Ureter (tissue), 1 donor: ENCODE results near the gene AHNAK2. TPM values are rescaled to one million over a fixed set of nuclear protein-coding genes. Genes with fewer than 3 reads are reported as not detected.
"Not testable (repeated sequence)": the region's sequence is repeated elsewhere in the genome, so short reads cannot be mapped to it uniquely, and the experiment has no call there.

Experiments used
- DNase-seq: peaks from one replicate; pipeline ENCODE4 v3.0.0-alpha.2; 2020; ENCODE audit warnings: low spot score
- total RNA-seq: library from RNA; stranded (reverse); gene quantifications from one replicate; pipeline ENCODE4 v1.2.4, GENCODE V29; 2023
- donor health status: DM: yes; HTN: yes; CAD: no.

AHNAK2 gene
- total RNA-seq: 34.5 TPM

DNA sequence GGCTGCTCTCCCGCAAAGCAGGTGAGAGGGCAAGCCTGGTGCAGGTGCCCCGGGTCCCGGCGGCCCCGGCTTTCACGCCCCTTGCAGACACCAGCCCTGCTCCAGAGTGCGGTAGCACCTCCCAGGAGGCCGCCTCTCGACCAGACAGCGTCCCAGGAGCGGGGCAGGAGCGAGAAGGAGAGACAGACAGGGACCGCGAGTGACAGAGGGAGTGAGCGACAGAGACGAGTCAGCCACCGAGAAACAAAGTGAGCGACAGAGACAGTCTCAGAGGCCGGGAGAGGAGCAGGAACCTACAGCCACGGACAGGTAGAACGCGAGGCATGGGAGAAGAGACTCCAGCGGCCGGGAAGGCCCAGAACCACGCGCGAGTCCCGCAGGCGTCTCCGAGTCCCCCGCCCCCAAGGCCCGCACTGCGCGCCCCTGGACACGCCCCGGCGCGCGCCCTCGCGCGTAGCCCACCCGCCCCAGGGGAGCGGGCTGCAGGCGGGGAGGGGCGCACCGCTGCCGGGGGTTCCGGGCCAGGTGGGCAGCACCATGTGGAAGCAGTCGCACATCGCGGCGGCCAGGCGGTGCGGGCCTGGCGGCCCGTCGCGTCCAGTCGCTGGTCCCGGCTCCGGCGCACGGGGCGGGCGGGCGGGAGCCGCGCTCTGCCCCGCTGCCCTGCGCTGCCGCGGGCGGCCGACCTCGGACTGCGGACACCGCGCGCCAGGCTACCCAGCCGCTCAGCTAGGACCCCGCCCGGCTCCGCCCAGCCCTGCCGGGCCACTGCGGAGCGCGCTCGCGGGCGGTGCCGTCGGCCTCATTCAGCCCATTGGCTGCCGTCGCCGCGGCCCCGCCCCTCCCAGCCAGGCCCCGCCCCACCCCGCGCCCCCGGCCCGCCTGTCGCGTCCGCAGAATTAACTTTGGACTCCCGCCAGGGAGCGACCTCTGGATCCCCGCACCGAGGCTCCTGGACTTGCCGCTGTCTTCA, at the start of gene AHNAK2:
AHNAK2 (minus strand) TSS at position 694 of the 973 bp plus-strand sequence; CDS start at position 557, 137 bp downstream.
- no peak for DNase-seq

DNA sequence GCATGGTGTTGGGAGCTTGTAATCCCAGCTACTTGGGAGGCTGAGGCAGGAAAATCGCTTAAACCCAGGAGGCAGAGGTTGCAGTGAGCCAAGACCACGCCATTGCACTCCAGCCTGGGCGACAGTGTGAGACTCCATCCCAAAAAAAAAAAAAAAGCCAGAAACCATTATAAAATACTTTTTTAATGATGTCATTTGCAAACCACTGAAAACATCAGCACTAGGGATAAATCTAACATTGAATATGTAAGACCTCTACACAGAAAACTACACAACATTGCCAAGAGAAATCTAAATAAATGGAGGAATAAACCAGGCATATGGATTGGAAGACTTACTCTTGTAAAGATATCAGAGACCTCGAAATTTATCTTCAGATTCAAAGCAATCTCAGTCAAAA, 49.5 kb upstream of the AHNAK2 start:
- not testable (repeated sequence) for DNase-seq

DNA sequence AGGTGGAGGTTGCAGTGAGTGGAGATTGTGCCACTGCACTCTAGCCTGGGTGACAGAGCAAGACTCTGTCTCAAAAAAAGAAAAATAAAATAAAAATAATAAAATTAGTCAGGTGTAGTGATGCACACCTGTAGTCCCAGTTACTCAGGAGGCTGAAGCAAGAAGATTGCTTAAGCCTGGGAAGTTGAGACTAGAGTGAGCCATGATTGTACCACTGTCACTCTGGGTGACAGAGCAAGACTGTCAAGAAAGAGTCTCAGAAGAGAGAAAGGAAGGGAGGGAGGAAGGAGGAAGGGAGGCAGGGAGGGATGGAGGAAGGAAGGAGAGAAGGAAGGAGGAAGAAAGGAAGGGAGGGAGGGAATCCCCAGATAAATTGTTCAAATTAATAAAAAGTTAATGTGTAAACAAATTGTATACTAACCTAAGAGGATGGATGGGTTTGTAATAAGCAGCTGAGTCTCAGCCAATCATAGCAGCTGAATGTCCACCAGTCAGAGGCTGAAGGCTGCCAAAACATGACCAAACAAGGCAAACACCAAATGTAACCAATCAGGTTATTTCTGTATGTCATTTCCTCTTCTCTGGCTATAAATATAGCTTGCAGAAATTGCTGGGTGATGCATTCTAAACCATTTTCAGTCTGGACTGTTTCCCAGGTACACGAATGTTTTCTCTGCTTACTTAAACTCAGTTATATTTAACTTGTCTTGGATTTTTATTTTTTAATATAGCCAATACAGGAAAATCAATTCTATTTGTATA, 48.8 kb upstream of the AHNAK2 start:
- no peak for DNase-seq

DNA sequence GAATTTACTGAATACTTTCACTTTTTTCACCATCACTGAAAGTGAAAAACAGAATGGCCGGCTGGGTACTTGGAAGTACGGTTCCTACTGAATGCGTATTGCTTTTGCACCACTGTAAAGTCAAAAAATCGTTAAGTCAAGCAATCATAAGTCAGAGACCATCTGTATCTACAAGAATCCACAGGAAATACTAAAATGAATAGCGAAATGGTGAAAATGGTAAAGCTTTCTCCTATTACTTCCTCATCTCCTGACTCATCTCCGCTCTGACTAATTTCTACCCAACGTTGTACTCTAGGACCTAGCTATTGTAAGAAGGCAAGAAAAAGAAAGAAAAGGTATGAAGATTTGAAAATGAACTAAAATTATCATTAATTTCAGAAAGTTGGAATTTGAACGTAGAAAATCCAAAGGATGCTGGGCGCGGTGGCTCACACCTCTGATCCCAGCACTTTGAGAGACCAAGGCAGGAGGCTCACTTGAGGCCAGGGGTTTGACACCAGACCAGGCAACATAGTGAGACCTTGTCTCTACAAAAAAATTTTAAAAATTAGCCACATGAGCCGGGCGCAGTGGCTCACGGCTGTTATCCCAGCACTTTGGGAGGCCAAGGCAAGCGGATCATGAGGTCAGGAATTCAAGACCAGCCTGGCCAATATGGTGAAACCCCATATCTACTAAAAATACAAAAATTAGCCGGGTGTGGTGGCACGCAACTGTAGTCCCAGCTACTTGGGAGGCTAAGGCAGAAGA, 48.0 kb upstream of the AHNAK2 start:
- DNase-seq: no peak

DNA sequence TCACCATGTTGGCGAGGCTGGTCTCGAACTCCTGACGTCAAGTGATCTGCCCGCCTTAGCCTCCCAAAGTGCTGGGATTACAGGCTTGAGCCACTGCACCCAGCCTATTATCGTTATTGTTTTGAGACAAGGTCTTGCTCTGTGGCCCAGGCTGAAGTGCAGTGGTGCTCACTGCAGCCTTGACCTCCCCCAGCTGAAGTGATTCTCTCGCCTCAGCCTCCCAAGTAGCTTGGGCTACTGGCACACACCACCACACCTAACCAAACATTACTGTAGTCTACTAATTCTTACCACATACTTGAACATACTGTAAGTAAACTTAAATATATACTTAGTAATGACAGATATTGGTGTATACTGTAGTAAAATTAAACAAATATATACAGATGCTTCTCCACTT, 47.3 kb upstream of the AHNAK2 start:
- no peak for DNase-seq

DNA sequence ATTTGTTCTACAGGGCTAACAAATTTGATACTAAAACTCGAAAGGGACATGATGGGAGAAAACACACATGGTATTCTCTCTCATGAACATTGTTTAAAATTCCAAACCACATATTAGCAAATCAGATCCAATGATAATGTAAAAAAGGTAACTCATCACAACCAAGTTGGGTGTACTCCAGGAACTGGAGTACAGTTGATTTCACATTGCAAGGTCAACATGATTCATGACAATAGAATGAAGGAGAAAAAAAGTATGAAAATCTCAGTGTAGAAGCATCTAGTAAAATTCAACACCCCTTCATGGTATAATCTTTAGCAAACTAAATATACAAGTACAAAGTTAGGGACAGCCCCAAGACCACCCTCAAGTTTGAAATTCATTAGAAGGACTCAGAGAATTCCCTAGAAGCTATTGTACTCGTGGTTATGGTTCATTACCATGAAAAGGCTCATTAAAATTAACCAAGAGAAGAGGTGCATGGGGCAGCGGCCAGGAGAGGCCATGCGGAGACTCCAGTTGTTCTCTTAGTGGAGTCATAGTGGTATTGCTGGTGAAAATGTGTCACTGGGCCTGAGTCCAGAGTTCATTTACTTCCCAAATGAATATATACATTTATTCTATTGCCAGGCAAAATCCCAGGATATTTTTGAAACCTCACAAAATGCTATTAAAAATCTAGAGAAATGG, 45.8 kb upstream of the AHNAK2 start:
- DNase-seq: no peak

DNA sequence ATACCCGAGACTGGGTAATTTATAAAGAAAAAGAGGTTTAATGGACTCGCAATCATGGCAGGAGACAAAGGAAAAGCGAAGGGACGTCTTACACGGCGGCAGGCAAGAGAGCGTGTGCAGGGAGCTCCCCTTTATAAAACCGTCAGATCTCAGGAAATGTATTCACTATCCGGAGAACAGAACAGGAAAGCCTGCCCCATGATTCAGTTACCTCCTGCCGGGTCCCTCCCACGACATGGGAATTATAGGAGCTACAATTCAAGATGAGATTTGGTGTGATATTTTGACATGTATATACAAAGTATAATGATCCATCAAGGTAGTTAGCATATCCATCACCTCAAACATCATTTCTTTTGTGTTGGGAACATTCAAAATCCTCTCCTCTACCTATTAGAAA, 45.0 kb upstream of the AHNAK2 start:
- DNase-seq: no peak

DNA sequence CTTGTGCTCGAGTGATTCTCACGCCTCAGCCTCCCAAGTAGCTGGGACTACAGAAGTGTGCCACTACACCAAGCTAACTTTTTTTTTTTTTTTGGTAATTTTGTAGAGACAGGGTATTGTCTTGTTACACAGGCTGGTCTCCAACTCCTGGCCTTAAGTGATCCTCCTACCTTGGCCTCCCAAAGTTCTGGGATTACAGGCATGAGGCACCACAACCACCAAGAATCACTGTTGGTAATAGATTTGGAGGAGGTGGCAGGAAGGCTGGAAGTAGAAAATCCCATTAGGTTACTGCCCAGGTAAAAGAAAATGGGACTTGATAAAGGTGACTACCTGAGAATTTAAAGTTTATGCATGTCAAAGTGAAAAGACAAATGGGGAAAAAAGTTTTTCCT, 44.1 kb upstream of the AHNAK2 start:
- DNase-seq: no peak

DNA sequence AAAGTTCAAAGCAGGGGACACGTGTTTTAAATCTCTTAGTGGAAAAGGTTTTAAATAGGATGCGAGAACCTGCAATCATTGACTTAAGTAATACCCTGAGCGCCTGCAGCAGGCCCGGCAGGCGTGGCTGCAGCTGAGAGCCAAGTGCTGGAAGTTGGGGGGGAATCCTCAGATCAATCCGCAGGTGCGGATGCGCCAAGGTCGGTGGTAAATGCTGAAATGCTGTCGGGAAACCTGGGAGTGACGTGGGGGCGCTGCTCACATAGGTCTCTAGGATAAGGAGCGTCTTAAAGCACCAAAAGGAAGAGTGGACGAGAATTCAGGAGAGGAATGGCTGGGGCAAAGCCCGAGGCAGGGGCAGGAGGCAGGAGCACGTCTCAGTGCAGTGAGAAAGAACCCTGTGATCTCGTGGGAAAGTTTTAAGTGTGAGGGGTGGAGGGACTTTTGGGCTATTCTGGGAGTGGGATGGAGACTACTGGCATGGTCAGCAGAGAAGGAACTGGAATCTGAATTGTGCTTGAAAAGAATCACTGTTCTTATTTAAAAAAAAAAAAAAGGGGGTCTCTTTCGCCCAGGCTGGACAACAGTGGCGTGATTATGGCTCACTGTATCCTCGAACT, 43.6 kb upstream of the AHNAK2 start:
- DNase-seq: peak; percentile 55

DNA sequence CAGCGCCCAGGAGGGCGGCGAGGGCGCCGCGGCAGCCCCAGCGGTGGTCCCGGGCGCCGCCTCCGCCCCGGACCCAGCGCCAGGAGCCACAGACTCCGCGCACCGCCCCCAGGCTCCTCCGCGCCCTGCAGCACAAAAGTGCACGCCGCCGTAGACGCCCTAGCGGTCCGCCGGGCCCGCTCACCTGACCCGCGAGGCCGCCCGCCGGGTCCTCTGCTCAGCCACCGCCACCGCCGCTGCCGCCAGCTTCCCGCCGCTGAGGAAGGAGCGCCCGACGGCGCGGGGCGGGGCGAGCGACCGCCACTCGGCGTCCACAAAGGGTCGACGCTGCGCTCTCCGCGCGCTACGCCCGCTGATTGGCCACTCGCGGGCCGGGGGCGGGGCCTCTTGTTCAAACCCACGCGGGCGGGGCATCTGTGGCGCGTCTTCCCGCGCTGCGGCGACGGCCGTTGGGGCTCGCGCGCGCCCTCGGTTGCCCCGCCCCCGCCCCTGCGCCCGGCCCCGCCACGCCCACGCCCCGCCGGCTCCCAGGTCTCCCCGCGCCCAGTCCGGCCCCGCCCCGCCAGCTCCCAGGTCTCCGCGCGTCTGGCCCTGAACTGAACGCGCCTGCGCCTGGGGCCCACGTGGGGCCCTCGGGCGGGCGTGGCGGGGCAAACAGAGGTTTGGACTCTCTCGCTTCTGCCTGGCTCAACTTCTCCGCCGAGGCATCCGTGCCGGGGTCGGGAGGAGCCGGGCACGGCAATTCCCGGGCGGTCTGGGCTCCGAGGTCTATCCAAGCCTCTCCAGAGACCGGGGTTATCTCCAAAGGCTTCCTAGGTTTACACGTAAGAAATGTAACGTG, 42.9 kb upstream of the AHNAK2 start, which contains the start of gene CDCA4:
CDCA4 (minus strand) TSS at position 269 of the 841 bp plus-strand sequence. CDS start 9,154 bp downstream, outside the sequence.
- peak; percentile 96 for DNase-seq

DNA sequence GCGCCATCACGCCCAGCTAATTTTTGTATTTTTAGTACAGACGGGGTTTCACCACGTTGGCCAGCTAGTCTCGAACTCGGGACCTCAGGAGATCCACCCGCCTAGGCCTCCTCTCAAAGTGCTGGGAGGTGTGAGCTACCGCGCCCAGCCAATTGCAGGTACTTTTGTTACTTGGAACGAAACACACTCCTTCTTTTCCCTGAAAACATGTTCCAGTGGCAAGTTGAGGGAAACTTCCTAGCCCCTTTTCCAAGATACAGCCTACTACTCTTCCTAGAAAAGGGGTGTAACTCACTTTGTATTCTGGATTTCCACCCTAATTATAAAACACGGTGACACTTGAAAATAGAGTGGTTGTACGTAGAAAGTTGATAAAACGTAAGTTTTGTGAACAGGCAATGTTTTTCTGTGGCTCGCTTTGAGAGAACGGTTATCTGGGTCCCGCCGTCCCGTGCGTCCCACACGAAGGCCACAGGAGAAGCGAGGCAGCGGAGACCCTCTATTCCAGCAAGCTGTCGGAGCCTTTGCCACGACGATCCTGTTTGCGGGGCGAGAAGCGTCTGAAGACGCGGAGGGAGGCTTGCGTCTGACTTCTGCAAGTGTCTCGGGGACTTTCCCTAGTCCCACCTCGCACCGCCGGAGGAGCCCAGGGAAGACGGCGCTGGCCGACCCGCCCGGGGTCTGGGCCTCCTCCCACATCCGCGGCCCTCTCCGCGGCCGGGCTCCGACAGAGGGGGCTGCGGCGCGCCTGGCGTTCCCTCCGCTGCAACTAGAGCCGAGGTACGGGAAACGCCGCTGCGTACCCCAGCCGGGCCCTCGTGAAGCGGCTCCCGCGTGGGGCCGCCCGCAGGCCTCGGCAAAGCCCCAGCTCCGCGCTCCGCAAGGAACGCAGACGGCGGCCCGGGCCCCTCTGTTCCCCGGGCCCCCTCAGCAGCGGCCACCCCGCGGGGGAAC, 42.0 kb upstream of the AHNAK2 start:
- no peak for DNase-seq

DNA sequence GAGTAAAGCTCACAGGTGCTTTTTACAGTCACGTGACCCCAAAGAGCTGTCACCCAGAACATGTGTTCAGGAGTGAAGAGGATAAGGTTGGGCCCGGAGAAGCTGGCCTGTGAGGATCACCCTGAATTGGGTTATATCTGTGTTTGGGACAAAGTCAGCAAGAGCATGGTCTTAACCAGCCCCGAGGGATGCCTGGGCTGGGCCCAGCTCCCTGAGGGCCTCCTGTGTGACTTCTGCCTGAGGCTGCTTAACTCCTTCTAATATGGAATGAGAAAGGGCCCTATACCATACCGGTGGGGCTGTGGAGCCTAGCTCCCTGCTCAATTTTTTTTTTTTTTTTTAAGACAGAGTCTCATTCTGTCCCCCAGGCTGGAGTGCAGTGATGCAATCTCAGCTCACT, 40.2 kb upstream of the AHNAK2 start:
- DNase-seq: no peak

DNA sequence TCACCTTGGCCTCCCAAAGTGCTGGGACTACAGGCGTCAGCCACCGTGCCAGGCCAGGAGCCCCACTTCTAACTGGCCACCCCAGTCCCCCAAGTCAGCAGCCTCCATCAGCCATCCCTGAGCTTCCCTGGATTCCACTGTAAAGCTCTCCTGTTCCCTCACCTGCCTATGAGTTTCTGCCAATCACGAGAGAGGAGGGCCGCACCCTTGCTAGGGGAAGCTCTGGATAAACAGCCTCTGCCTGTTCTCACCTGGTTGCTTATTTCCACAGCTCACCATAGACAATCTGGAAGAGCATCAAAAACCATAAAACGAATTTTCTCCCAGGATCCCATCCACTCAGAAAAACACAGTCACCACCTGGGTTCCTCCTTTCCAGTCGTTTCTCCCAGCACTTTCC, 37.7 kb upstream of the AHNAK2 start:
- DNase-seq: no peak

DNA sequence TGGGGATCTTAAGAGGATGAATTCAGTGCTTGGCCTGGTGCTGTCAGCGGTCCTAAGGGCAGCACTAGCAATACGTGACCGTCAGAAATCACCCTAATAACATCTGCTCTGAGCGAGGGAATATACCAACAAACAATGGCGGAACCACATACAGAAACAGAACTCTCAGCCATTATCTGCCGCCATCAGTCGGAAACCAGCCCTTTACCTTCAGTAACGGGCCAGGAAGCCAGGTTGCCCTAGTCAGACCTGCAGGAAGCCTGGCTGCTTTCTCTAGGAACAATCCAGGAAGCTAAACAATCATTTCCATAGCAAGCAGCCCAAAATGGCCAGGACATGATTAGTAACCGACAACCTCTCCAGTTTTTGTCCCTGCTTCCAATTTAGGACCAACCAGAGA, 37.1 kb upstream of the AHNAK2 start:
- DNase-seq: no peak

DNA sequence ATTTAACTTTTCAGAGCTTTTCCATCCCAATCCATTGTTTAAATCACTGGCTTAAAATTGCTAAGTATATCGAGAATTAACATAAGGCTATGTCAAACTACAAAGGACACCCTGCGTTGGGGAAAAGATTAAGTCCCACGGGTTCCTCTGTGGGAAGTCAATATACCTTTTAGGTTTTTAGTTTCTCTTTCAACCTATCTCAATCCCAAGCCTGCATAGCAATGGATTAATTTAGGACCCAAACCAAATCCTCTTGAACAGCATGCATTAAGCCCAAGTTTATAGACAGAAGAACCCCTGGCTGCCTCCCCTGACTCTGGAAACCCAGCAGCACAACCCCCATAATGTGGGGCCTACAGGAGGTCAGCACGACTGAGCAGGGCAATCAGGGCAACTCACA, 36.5 kb upstream of the AHNAK2 start:
- no peak for DNase-seq

DNA sequence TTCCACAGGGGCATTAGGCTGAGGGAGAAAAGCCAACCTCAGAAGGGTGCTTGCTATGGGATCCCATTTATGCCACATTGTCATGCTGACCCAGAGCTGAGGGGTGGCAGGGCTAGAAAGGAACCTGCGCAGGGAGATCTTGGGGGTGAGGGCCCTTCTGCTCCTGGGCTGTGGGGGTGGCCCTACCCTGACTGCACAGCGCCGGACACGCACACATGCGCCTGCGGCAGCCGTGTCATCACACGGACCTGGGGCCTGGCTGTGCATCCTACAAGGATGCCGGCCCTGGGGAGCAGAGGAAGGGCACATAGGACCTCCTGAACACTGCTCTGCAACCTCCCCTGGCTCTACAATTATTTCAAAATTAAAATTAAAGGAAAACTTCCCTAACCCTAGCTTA, 35.9 kb upstream of the AHNAK2 start:
- no peak for DNase-seq

DNA sequence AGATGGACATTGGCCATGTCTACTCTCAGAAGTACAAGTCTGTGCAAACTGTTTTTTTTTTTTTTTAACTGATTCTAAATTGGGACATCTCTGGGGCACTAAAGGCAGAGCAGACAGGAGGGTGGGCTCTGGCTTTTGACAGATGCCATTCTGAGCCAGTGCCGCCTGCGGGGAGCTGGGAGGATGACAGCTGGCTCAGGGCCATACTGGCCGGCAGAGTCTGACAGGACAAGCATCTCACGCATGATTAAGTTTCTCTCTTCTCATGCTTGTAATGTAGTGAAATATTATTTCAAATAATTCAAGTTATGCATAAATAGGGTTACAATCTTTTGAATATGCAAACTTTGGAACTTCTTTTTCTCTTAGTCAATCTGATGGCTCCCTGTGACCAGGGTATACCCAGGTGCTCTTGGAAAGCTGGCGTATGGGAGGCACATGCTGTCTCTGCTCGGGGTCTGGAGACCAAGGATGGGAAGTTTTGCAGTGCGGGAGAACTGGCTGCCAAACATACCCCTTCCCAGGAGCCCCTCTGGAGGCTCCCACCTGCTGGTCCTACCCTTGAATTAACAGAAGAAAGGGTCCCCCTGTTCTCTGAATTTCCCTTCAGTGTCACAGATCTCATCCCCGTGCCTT, 35.1 kb upstream of the AHNAK2 start:
- no peak for DNase-seq
